DOHH2 (cell line): ENCODE measurements around the gene UNC45A.

ENCODE experiments used
- CTCF ChIP-seq: fragments of 200-600 bp; sonication (generic); IDR thresholded peaks from one replicate; pipeline ENCODE4 v1.5.1; 2014; ENCODE audit warnings: antibody characterized with exemption, mild to moderate bottlenecking, low read depth, low read length; ENCODE audit not compliant: poor library complexity, severe bottlenecking
- EZH2phosphoT487 ChIP-seq: fragments of 200-600 bp; sonication (generic); IDR thresholded peaks from 2 replicates; pipeline ENCODE4 v1.6.1; 2017; ENCODE audit warnings: borderline replicate concordance, mild to moderate bottlenecking, antibody characterized with exemption, low read length, moderate library complexity, mixed read lengths

GRCh38 chr15:90953947-90954711, 19.0 kb downstream of the UNC45A start:
- TF ChIP-seq CTCF (no peak), EZH2phosphoT487 (no peak)
